SJCRH30 (cell line): Measurements from ENCODE around the gene CSRP2. TPM values are rescaled to one million over a fixed set of nuclear protein-coding genes. Genes with fewer than 3 reads are reported as not detected.

Experiments
- DNase-seq, 2 experiments: peaks; one replicate each; pipeline ENCODE4 v3.0.0-alpha.2; 2015 to 2020
- H3K27ac ChIP-seq: fragments of 250-450 bp; sonication (Bioruptor Pico); 2 replicates; pipeline ENCODE4 v1.5.1; 2020; ENCODE audit warnings: mild to moderate bottlenecking, moderate library complexity
- H3K27me3 ChIP-seq: fragments of 250-450 bp; sonication (Bioruptor Pico); 2 replicates; pipeline ENCODE4 v1.5.1; 2020; ENCODE audit warnings: mild to moderate bottlenecking, moderate library complexity
- H3K36me3 ChIP-seq: fragments of 250-450 bp; sonication (Bioruptor Pico); 2 replicates; pipeline ENCODE4 v1.5.1; 2020; ENCODE audit warnings: mild to moderate bottlenecking, moderate library complexity
- H3K4me1 ChIP-seq: fragments of 250-450 bp; sonication (Bioruptor Pico); 2 replicates; pipeline ENCODE4 v1.5.1; 2020; ENCODE audit warnings: mild to moderate bottlenecking, moderate library complexity
- H3K4me3 ChIP-seq: fragments of 250-450 bp; sonication (Bioruptor Pico); 2 replicates; pipeline ENCODE4 v1.5.1; 2020; ENCODE audit warnings: mild to moderate bottlenecking, moderate library complexity
- H3K9me3 ChIP-seq: fragments of 250-450 bp; sonication (Bioruptor Pico); replicated peaks from 2 replicates; pipeline ENCODE4 v1.5.1; 2020; ENCODE audit warnings: mild to moderate bottlenecking, moderate library complexity
- total RNA-seq: library from RNA; depleted of rRNA; stranded (reverse); fragments of >200 nt; shearing (Covaris generic); gene quantifications from 2 replicates; pipeline ENCODE4 v1.2.3, GENCODE V29; 2014; rRNA removed

CSRP2 gene
- 129 and 131 TPM in 2 replicates for total RNA-seq

GRCh38 chr12:76878899-76879709 lies at the start of gene CSRP2:
CSRP2 (minus strand) TSS chr12:76879019; CDS start chr12:76866260, 12,759 bp downstream.
- Histone ChIP-seq H3K4me3 (peak within 1 kb of the TSS; percentile 78), H3K36me3 (no peaks in the 10 kb centered on the region), H3K27me3 (no peaks in the 10 kb centered on the region), H3K27ac (peak within 1 kb of the TSS; percentile 97), H3K9me3 (no peaks in the 10 kb centered on the region), H3K4me1 (peaks cover 11% of the 10 kb centered on the region; the same call in 1 of the 2 replicates)
- peak; percentile 95 for DNase-seq

- Histone ChIP-seq H3K36me3 (no peaks in the 10 kb centered on the region), H3K27me3 (no peaks in the 10 kb centered on the region)
- DNase-seq, result peak; percentile 54 to 71
These were observed 48.5 kb upstream of the CSRP2 start for GRCh38 chr12:76927170-76927784.

GRCh38 chr12:76925135-76925534 lies 46.3 kb upstream of the CSRP2 start:
- Histone ChIP-seq H3K27ac (no peak overlapping the region), H3K27me3 (no peaks in the 10 kb centered on the region), H3K4me1 (no peaks in the 10 kb centered on the region), H3K36me3 (no peaks in the 10 kb centered on the region), H3K4me3 (no peak overlapping the region), H3K9me3 (no peaks in the 10 kb centered on the region)
- DNase-seq, result no peak

More at GRCh38 chr12:76927170-76927784, 48.5 kb upstream of the CSRP2 start:
- Histone ChIP-seq H3K4me1 (no peaks in the 10 kb centered on the region), H3K27ac (no peak overlapping the region), H3K9me3 (no peaks in the 10 kb centered on the region), H3K4me3 (no peak overlapping the region)

- DNase-seq, result no peak
- Histone ChIP-seq H3K27ac (no peak overlapping the region), H3K36me3 (no peaks in the 10 kb centered on the region), H3K4me3 (no peak overlapping the region), H3K9me3 (no peaks in the 10 kb centered on the region), H3K4me1 (no peaks in the 10 kb centered on the region), H3K27me3 (no peaks in the 10 kb centered on the region)
These were observed 44.0 kb upstream of the CSRP2 start for GRCh38 chr12:76922866-76923265.

- no peak for DNase-seq
- Histone ChIP-seq H3K4me3 (no peak overlapping the region), H3K9me3 (no peaks in the 10 kb centered on the region), H3K27me3 (no peaks in the 10 kb centered on the region), H3K36me3 (no peaks in the 10 kb centered on the region), H3K27ac (no peak overlapping the region), H3K4me1 (no peaks in the 10 kb centered on the region)
These were observed 43.3 kb upstream of the CSRP2 start for GRCh38 chr12:76921891-76922664.

- no peak overlapping the region for H3K27ac ChIP-seq
- H3K4me3 ChIP-seq, result no peak overlapping the region
- H3K9me3 ChIP-seq, result no peaks in the 10 kb centered on the region
- no peaks in the 10 kb centered on the region for H3K27me3 ChIP-seq
- peak in 1 of 2 experiments; percentile 27 for DNase-seq
- H3K4me1 ChIP-seq, result no peaks in the 10 kb centered on the region
- H3K36me3 ChIP-seq, result no peaks in the 10 kb centered on the region
These were observed 42.3 kb upstream of the CSRP2 start for GRCh38 chr12:76921100-76921471.

- Histone ChIP-seq H3K27ac (no peak overlapping the region), H3K9me3 (no peaks in the 10 kb centered on the region)
- no peak for DNase-seq
These were observed 41.6 kb upstream of the CSRP2 start for GRCh38 chr12:76920172-76921099.

GRCh38 chr12:76919383-76920171 lies 40.8 kb upstream of the CSRP2 start:
- H3K36me3 ChIP-seq, result no peaks in the 10 kb centered on the region
- no peaks in the 10 kb centered on the region for H3K9me3 ChIP-seq
- DNase-seq, result no peak
- no peak overlapping the region for H3K27ac ChIP-seq
- H3K27me3 ChIP-seq, result no peaks in the 10 kb centered on the region
- H3K4me1 ChIP-seq, result no peaks in the 10 kb centered on the region
- H3K4me3 ChIP-seq, result no peak overlapping the region

More at GRCh38 chr12:76920172-76921099, 41.6 kb upstream of the CSRP2 start:
- Histone ChIP-seq H3K4me3 (no peak overlapping the region), H3K27me3 (no peaks in the 10 kb centered on the region), H3K36me3 (no peaks in the 10 kb centered on the region), H3K4me1 (no peaks in the 10 kb centered on the region)

- Histone ChIP-seq H3K27ac (no peak overlapping the region), H3K36me3 (no peaks in the 10 kb centered on the region), H3K9me3 (no peaks in the 10 kb centered on the region), H3K4me1 (no peaks in the 10 kb centered on the region), H3K4me3 (no peak overlapping the region), H3K27me3 (no peaks in the 10 kb centered on the region)
- DNase-seq, result no peak
These were observed 37.3 kb upstream of the CSRP2 start for GRCh38 chr12:76916170-76916540.

- Histone ChIP-seq H3K27me3 (no peaks in the 10 kb centered on the region), H3K4me3 (no peak overlapping the region), H3K9me3 (no peaks in the 10 kb centered on the region), H3K27ac (no peak overlapping the region), H3K36me3 (no peaks in the 10 kb centered on the region), H3K4me1 (no peaks in the 10 kb centered on the region)
- DNase-seq, result no peak
These were observed 36.7 kb upstream of the CSRP2 start for GRCh38 chr12:76915361-76916169.

- DNase-seq, result no peak
- H3K4me1 ChIP-seq, result peaks cover 4% of the 10 kb centered on the region
- H3K27me3 ChIP-seq, result no peaks in the 10 kb centered on the region
These were observed 35.5 kb upstream of the CSRP2 start for GRCh38 chr12:76914102-76914859.

GRCh38 chr12:76909290-76909689 lies 30.5 kb upstream of the CSRP2 start:
- H3K4me3 ChIP-seq, result no peak overlapping the region
- no peaks in the 10 kb centered on the region for H3K36me3 ChIP-seq
- peaks cover 7% of the 10 kb centered on the region for H3K4me1 ChIP-seq
- DNase-seq, result peak; percentile 15 to 47
- no peaks in the 10 kb centered on the region for H3K9me3 ChIP-seq
- H3K27me3 ChIP-seq, result no peaks in the 10 kb centered on the region
- H3K27ac ChIP-seq, result no peak overlapping the region

More at GRCh38 chr12:76914102-76914859, 35.5 kb upstream of the CSRP2 start:
- Histone ChIP-seq H3K36me3 (no peaks in the 10 kb centered on the region), H3K9me3 (no peaks in the 10 kb centered on the region), H3K4me3 (no peak overlapping the region), H3K27ac (no peak overlapping the region)
